GM19239 (cell line): ENCODE data around the gene ARHGAP44.

Source experiments
- DNase-seq: peaks from one replicate; pipeline ENCODE4 v3.0.0; 2011; ENCODE audit warnings: low spot score; ENCODE audit not compliant: insufficient read length
- FAIRE-seq: peaks from 2 replicates; lab custom pipeline; 2011; peaks lifted over from hg19 to GRCh38; lab: Jason Lieb, UNC

The ARHGAP44 gene

DNA sequence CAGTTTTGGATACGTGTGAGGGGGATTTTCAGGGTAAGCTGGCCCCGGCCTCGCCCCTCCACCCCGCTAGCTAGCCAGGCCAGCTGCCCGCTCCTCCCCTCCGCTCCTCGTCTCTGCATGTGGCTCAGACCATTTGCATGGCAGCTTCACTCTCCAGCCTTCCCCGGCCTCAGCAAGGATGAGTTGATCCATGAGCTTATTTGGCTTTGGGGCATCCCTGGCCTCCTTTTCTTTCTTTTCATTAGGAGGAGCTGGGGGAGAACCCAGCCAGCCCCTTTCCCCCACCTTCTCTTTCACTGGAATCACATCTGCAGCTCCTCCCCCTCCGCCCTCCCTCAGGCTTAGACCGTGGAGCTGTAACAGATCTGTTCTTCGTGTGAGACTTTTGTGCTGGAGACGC is 197.8 kb downstream of the ARHGAP44 start:
- DNase-seq (no peak), FAIRE-seq (no peak)

DNA sequence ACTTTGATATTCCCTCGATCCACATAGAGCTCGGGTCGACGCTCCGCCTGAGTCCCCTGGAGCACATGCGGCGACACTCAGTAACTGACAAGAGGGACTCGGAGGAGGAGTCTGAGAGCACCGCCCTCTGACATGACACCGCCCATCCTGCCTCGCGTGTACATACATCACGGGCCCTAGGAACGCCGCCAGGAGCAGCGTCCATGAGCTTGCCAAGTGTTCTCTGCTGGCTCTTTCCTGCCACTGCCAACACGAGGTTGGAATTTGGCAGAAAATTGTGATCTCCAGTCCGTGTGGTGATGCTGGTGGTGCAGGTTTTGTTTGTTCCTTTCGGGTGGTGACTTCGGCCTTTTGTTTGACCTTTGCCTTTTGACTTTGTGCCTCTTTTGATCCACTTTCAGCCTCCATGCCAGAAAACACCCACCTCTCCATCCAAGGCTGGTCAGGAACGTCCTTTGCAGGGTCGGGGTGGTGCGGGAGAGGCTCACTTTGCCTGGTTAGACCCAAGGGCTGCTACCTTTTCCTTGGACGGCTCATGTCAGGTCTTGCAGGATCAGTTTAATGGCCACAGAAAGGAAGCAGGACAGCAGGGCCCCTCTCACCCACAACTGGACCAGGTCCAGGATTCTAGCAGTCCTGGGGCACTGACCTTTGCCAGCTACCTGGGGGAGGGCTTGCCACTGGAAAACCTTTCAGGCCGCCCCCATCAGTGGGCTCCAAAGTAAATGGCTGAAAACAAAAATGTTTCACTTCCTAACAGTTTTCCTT is 200.9 kb downstream of the ARHGAP44 start:
- DNase-seq (no peak), FAIRE-seq (no peak)

DNA sequence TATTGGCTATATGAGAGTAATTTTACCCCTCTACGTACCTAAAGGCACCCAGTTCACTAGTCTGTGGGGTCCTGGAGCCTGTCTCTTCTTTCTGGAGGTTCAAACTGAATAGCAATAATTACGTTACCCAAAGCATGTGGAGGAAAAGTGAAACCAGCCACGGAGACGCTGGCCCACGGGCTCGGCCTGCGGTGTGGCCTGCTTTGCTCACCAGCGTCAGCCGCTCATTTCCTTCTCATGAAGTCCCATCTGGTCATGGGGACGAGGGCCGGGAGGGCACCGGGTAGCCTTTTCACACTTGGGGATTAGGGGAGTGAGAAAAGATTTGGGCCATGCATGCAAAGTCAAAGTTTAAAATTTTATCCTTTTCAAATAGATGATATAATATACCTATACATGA is 201.6 kb downstream of the ARHGAP44 start:
- FAIRE-seq = no peak

DNA sequence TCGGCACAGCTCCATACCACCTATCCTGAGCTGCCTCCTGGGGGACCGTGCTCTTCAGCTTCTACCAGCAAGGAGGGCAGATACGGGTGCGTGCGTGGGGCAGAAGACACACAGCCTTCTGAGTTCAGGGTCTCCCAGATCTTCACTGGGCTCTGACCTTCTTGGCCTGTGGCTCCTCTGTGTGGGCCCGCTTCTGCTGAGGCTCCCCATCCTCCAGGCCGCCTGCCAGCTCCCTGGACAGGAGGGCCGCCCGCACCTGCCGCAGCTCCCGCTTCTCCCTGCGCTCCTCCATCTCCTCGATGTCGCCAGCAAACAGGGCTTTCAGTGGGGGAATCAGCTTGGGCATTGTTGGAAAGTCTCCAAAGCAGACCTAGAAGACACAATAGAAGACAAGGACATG is 203.4 kb downstream of the ARHGAP44 start:
- DNase-seq (no peak), FAIRE-seq (no peak)

More for the DNA sequence above, 201.6 kb downstream of the ARHGAP44 start:
- DNase-seq = no peak

DNA sequence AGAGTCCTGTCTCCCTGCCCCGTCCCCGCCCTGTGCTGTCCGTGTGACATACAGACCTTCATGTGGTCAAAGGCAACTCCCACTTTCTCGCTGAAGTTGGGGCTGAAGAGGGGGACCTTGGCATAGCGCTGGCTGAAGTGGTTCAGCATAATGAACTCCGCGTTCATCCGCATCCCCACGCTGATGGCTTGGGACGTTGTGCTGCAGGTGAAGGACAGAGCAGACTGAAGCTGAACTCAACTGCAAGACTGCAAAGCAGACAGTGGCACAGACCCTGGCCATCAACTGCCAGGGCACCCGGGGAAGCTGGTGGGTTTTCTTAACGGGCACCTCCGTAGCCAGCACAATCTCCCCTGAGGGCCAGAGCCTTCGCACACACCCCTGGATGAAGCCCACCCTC is 204.3 kb downstream of the ARHGAP44 start:
- FAIRE-seq (no peak), DNase-seq (no peak)

DNA sequence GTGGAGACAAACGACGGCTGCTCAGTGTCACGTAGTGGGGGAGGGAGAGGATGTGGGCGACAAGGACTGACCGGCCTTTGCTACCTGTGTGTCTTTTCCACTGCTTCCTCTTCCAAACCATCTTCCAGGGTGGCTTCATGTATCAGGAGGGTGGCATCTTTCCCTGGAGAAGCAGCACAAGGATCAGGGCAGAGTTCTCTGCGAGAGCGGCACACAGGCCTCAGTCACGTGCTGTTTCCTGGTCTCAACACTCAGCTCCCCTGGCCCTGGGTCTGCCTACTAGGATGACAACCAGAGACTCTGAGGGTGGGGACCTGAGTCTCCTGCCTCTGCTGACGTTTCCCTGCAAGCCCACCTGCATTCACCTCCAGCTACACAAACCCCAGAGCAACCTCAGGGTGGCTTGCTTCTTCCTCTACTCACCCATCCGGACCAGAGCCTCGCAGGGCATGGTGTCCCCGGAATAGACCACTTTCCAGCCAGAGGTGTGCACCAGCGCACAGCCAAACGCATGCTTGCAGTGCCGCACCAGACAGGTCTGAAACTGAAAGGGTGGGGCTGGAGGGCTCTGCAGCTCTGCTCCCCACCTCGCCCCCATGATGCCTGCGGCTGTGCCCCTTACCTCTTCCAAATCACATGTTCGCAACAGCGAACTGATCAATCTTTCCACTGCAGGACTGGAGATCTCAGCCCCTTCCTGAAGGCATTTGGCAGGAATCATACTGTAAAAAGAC is 205.2 kb downstream of the ARHGAP44 start:
- FAIRE-seq = no peak
- DNase-seq = no peak

DNA sequence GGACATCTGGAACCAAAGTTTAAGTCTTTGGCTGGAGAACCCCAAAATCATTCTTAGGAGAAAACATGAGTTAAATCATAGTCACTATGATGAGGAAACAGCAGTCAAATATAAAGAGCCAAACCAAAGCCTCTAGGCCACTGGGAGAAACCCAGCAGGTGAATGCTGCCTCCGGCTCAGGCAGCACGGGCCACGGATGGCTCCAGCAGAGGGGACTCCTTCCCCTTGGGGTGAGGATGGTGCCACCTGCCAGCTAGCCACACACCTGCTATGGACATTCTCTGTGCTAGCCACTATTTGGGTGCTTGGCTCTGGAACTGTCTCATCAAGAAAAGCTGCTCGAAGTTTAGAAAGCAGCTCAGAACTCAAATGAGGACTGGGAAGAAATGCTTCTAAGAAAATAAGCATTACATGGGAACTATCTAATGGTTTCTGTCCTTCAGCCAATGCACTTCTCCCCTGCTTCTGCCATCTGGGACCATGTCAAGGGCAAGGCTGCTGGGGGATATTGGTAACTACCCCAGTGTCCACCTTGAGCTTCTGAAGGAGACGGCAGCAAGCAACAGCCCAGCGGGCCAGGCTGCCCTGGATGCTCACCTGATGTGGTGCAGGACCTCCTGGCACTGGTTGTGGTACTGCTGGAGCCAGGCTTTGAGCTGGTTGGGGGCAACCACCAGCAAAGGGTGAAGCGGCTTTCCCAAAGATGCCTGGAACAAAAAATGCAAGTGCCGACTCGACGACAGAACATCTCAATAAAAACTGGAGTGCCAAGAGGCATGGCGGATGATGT is 206.0 kb downstream of the ARHGAP44 start:
- DNase-seq = no peak
- no peak for FAIRE-seq

DNA sequence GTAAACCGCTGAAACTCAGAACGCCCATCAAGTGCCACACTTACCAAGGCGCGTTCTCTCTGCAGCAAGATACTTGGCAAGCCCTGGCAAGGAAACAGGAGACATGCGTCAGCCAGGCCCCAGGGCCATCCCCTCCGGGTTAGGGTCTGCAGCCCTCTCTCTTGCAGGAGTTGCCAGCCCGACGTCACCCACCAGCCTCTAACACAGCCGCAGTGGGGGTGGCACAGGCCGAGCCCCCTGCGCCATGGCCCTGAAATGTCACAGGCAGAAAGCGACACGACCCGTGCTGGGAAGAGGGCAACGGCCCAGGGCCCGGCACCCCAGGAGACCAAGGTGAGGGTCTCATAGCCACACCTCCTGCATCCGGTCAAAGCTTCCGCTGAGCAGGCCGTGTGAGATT is 206.6 kb downstream of the ARHGAP44 start:
- DNase-seq (no peak), FAIRE-seq (no peak)

DNA sequence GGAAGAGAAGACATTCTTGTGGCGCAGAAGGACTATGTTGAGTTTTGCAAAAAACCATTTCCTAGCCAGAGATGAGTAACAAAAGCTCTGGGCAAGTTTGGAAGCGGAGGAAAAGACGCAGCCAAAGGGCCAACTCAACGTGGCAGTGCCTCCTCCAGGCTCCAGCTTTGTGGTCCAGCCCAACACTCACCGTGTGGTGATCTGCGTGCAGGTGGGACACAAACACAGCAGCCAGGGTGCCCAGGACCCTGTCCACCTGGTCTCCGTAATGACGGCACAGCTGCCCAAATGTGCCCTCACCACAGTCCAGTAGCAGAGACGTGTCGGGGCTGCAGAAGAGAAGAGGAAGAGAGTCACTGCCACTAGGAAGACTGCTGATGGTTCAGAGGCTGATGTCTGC is 207.1 kb downstream of the ARHGAP44 start:
- DNase-seq (no peak), FAIRE-seq (no peak)

DNA sequence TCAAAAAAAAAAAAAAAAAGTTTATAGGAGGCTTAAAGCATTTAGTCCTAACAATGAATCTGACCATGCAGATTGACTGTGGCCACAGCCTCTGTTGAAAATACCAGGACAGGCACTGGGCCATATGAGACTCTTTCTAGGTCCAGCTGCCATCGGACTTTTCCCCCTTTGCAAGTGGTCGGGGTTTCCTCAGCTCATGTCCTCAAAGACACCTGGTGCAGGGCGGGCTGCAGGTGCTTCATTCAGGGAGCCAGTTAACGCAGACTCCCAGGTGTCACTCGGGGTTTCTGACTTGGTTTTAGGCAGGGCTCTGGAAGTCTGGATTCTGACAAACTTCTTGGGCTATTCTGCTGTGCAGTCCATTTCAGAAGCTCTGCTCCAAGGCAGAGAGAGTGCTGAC is 207.6 kb downstream of the ARHGAP44 start:
- no peak for DNase-seq
- FAIRE-seq = no peak

DNA sequence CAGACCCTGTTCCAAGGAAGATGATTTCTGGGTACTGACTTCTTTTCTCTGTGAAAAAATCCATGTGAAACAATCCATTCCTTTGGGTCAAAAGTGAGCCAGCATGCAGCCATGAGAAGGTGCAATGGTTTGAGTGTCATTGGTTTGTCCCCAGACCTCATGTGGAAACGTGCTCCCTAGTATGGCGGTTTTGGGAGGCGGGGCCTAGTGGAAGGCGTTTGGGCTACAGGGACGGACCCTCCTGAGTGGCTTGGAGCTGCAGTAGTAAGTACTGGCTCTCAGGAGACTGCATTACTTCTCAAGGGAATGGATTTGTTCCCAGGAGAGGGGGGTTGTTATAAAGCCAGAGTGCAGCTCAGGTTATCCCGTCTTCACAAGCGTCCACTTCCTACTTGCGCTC is 209.2 kb downstream of the ARHGAP44 start:
- no peak for FAIRE-seq
- no peak for DNase-seq

DNA sequence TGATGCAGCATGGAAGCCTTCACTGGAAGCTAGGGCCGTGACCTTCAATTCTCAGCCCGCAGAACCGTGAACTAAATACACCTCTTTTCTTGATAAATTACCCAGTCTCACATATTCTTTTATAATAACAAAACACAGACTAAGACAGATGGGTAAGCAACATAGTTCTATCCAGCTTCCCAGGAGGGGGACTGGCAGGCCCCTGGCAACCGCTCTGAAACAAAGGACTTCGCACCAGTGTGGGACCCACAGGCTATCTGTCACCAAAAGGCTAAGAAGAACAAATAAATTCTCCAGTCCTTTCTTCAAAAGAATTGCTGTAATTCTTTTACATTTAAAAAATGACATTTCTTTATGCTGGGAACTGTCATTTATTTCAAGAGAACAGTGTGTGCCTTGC is 209.6 kb downstream of the ARHGAP44 start:
- FAIRE-seq (no peak), DNase-seq (no peak)

DNA sequence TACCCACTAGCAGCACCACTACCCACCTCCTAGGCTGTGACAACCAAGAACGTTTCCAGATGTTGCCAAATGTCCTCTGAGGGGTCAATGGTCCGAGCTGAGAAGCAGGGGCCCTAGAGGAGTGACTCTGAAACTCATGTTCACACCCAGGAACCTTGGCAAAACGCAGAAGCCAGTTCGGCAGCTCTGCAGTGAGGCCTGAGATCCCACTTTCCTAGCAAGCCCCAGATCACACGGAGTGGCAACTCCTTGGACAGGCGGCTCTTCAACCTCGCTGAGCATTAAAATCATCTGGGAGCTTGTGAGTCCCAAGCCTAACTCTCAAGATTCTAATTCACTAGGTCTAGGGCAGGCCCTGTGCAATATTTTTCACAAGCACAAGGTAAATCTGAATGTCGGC is 211.3 kb downstream of the ARHGAP44 start:
- FAIRE-seq = no peak

DNA sequence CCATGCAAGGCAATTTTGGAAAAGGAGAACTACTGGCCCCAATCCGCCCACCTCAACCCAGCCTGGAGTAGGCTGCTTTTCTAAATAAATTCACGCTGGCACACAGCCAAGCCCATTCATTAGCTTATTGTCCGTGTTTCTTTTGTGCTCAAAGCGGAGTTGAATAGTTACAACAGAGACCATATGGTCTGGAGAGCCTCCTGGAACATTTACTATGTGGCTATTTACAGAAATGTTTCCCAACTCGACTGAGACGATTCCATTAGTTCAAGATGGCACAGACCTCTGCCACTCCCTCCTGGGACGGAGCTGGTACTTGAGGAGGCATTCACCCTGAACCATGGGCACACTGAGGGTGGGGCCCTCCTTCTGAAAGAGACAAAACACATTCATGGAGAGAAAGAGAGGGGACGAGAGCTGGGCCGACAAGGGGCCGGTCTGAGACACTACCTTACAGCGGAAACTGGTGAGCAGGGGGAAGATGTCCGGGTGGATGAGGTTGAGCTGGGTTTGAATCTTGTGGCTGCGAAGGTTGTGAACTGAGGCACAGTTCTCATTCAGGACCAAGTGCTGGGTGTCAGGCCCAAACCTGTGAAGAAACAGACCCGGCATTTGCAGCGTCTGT is 212.8 kb downstream of the ARHGAP44 start:
- FAIRE-seq (no peak), DNase-seq (no peak)

More for the DNA sequence above, 211.3 kb downstream of the ARHGAP44 start:
- no peak for DNase-seq

DNA sequence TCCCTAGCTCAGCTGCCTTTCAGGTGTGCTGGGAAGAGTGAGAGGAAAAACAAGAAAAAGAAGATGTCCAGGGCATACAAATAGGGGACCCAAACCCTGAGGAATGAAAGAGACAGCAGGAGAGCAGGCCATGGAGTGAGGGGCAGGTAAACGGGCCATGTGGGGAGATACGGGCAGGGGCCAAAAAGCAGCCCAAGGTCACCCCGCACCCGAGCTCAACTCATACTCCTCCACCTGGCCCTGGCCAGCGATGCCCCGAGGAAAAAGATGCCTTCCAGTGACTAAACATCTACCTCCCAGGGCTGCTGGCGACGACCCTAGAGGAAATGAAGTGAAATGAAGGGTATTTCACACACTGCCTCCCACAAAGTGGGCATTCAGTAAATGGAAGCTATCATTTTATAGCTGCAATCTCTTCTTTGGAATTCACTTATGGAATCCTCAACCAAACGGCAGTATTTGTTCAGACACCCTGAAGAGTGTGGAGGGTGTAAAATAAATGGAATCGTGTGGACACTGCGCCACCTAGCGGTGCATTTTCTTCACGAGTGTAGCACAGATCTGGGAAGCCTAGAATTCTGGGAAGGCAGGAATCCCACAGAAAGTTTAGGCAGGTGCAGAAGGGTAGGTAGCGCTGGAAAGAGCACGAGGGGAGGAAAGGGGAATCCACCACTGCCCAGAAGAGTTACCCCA is 213.6 kb downstream of the ARHGAP44 start:
- FAIRE-seq (peak; percentile 80), DNase-seq (no peak)

DNA sequence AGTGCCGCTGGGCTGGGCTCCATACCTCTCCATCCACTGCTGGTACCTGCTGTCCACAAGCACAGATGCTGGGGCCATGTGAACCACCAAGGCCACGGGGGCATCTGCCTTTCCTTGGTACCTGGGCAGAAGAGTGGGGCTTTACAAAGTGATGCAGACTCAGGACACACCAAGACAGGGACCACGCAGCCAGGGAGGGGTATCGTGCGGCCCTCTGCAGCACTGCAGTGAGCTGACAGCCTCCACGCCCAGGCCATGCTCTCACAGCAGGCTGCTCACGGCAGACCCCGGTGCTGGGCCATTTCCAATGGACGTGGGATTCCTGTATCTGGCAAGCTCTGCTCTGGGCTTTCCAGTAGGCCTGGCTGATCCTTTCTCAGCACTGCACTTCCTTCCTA is 214.2 kb downstream of the ARHGAP44 start:
- FAIRE-seq = no peak

DNA sequence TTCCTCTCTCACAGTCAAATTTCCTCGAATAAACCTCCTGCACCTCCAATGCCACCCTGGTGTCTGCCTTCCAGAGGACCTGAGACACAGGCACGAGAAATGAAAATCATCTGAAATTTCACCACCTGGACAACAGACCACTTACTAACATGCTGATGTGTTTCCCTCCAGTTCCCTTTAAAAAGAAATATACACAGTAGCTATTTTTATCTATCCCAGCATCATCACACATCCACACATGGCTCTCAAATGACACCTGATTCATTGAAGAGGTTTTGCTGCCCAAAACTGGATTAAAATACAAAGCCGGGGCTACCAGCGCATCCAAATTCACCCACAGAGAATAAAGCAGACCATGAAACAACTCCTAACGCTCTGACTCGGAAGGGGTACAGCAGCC is 214.6 kb downstream of the ARHGAP44 start:
- DNase-seq (no peak), FAIRE-seq (no peak)

More for the DNA sequence above, 214.2 kb downstream of the ARHGAP44 start:
- no peak for DNase-seq

DNA sequence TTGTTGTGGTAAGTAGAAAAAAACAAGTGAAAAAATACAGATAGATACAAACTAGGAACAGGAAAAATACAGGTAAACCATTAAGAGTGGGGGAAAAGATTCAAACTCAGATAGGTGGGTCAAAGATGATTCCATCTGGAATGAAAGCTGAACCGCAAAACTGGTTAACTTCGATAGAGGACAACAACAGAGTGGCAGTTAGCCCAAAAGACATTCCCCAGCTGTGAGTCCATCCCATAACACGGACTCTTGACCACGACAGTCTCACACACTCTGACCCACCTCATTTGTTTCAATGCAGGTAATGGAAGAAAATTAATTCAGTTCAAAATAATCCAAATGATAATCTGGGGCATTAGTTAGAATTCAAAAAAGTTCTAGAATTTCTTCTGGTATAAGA is 215.0 kb downstream of the ARHGAP44 start:
- DNase-seq = no peak
- no peak for FAIRE-seq

DNA sequence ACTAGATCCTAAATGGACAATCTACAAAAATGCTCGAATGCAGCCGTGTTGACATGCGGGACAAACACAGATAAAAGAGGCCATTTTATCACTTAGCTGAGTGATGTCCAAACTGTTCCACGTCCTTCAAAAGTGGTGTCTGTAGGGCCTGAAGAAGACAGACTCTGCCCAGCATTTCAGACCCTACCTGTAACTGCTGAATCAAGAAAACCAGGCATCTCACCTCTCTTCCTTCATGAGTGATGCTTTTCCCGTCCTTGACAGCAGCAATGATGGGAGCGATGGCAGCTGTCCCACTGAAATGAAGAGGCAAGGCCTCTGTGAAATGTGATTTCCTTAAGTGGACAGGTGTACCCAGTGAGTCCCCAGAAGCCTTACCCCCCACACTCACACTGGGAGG is 216.2 kb downstream of the ARHGAP44 start:
- no peak for FAIRE-seq

DNA sequence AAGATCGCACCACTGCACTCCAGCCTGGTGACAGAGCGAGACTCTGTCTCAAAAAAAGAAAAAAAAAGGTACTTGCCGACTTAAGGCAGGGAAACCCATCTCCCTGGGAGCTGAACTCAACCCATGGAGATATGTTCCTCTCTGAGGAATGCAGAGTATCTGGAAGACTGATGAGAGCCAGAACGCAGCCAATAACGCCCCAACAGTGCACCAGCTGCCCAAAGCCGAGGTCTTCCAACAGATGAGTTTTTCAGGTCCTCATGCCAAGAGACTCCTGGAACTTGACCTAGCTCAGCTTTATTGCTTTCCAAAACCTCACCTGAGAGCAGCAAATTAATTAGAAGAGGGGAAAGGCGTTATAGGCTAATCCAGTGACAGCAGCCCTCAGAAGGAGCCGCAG is 219.2 kb downstream of the ARHGAP44 start:
- FAIRE-seq = no peak
- DNase-seq = no peak

More for the DNA sequence above, 216.2 kb downstream of the ARHGAP44 start:
- DNase-seq = no peak
